HG03097 (cell line): Measurements from ENCODE around the gene TPP2.

ENCODE experiments used
- ATAC-seq: cut with Tn5 transposase; IDR thresholded peaks from one replicate; pipeline ENCODE4 v1.9.1; 2021; ENCODE audit not compliant: unreplicated experiment, low FRiP score

TPP2 gene

DNA sequence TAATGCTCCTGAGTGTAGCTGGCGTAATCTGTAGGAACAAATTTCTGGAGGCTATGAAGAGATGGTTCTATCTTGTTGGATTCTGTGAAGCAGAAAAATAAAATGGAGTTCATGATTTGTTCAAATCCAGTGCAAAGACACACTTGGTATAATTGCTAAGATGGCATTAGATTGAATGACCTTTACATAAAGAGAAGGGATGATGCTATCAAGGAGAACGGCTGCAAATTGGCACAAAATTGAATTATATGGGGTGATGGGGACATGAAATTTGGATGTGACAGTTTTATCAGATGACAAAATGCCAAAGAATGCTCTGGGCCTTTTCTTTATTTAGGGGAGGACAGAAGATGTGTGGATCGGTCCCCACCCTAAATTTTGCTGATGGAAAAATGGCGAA lies 94.1 kb downstream of the TPP2 start:
- no peak for ATAC-seq

DNA sequence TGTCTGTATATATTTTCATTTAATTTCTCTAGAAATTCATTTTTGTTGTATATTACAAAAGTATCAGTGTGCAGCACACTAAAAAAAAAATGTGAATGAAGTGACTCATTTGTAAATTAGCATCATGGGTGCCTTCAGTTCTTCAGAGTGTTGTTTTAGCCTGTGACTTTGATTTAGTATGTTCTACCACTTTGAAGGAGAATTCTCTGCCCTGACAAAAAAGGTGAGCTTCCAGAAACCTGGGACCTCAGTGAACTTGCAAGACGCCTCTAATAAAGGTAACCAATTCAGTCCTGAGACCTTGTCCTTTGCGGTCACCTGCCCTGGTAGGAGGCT lies 95.7 kb downstream of the TPP2 start:
- no peak for ATAC-seq

DNA sequence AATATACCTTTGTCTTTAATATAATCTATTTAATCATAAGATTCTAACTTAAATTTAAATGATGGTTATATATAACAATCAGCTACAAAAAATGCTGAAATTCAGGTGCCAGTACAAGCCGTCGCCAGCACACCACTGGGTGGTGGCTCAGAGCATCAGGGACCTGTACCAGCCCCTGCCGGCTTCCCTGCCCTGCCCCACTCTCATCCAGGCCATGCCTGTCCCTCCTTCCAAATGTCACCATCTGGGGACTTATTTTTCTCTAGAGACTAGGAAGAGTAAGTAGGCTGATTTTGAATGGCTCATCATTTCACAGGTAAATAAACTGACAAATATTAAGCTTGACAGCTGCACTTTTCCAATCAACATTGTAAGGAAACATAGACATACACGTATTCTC lies 96.5 kb downstream of the TPP2 start:
- no peak for ATAC-seq

DNA sequence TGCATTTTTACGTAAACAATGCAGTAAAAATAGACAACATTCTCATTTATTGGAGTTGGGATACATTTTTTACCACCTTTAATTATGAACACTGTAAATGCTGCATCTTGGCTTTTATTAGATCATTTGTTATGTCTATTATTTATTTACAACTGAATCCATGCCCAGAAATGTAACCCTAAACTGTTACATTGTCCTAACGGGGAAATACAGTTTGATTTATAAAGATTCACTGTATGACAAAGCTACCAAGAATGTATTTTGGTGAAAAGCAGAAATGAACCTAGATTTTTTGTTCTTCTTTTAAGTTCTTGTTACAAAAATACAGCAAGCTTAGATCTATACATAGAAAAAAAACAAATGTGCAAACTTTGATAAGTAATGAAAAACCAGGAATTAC lies 97.0 kb downstream of the TPP2 start:
- ATAC-seq, result no peak

DNA sequence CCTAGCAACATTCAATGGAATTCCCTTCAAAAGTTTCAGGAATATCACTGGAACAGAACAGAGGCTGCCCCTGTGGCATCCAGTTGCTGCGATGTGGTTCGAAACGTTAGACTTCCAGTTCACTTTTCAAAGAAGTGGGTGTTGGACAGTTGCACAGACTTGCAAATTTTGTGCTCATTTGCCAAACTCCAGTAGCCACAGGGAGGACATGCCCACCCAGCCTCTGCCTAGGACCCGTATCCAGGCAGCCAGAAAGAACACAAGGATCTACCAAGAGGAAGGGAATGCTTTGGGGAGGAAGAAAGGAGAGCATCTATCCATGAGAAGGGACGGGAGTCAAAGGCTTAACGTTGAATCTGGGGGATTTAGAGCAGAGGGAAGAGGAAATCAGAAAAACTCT lies 98.2 kb downstream of the TPP2 start, which contains the start of gene METTL21C:
Gene METTL21C (minus strand): TSS at position 108 of the 400 bp plus-strand sequence. CDS start 546 bp downstream, outside the sequence.
- no peak for ATAC-seq

DNA sequence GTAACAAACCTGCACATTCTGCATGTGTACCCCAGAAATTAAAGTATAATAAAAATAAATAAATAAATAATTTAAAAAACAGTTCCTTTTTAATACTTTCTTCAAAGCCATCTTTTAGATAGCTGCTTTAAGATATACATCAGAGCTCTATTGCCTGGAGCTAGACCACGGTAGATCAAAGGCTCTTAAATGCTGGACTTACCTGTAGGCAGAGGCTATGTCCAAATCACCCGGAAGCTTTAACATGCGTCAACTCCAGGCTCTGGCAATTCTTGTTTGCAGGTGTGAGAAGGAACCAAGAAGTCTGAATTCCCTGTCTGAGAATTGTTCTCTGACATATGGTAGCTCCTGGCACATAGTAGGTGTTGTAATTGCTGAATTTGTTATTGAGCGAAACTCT lies 99.7 kb downstream of the TPP2 start:
- no peak for ATAC-seq

DNA sequence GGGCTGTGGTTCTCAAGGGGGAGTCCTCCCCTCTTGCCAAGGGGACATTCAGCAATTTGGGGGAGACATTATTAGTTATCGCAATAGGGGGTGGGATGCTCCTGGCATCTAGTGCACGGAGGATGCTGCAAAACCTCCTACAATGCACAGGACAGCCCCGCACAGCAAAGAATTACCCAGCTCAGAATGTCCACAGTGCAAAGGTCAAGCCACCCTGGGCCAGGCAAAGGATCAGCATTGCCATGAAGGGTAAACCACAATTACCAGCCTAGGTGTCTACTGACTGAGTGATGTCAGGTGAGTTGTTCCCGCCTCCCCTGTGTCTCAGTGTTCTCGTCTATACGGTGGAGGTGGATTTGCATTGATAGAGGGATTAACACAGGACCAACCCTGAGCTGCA lies 100.5 kb downstream of the TPP2 start:
- no peak for ATAC-seq

DNA sequence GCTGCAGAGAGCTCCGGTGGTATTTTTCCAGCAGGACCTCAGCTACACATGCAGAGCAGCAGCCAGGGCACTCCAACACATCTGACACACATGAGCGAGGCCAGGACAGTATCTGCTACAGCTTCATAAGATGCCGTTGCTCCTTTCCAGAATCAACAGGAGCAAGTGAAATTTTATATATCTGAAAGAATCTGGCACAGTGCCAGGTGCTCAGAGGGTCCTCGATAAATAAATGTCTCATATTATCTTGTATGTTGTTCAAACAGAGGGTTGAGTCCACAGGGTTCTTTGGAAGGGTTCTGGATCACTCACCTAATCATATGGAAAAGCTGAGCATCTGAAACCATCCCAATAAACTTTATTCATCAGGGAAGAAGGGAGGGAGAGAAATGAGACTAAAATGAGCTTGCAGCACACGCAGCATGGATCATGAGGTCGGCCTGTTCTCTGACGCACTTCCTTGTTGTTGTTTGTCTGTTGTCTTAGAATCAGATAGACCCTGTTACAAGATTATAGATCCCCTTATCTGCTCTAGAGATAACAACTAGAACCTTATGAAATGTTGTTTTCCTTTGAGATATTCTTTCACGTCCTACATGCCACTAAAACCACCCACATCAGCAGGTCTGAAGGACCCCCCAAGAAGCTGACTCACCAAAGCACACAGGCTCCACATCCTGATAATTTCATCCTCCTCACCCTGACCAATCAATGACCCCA lies 101.3 kb downstream of the TPP2 start:
- ATAC-seq, result no peak

DNA sequence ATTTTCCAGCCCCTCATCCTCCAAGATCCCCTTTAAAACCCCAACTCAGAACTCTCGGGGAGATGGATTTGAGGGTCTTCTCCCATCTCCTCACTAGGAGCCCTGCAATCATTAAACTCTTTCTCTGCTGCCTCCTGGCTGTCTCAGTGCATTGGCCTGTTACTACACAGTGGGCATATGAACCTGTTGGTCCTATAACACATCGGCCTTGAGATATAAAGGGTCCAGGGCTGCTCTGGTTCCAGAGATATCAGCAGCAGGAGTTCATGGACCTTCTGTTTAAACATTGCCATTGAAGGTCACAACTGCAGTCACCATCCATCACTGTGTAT lies 101.8 kb downstream of the TPP2 start:
- no peak for ATAC-seq

DNA sequence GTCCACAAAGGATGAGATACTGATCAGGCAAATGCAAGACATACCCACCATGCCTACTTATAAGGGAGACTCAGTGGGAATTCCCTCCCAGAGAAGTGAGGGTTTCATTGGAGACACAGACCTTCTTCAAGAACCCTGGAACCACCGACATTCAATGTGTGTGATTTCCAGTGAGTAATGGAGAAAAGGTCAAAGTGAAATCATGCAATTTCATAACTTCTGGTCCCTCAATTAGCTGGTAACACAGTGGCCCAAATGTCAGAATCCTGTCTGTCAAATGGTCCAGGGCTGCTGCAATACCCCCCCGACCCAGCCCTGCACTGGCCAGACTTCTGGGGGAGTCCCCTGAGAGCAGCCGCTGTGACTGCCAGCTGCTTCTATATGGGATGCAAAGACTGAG lies 102.7 kb downstream of the TPP2 start:
- ATAC-seq, result no peak

DNA sequence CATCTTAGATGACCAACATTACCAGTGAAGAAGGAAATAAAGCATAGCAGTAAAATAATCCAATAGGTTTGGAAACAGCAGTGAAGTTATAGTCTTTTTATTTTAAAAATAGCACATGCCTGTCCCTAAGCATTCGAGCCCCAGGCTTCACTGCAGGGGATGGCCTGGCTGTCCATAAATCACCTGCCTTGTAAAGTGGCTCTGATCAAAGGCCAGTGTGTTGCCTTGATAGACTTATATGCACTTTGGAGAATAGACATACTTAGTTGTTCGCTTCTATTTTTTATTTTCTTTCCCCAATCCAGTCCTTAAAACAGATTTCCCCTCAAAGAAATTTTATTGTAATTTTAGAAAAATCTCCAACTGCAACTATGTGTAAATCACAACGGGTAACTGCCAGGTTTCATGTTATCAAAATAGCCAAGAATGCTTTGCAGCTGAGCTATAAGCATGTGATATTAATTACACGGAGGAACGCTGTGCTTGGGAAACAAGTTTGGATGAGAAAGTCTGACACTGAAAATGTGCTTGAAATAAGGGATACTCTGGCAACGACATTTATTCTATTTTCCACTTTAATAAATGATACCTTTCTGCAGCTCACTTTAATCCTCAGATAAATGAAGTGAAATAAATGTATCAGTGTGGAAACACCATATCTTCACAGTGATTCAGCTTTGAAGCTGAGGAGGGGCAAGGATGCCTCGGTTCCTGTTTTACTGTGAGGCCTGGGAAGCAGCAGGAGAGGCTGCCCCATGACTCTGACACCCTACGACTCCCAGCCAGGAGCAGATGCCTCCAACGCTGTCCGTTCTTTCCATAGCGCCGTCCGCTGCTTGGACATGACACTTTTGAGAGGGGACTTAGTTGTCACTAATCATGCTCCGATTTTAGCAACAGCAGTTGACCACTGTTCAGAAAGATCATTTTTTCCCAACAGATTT lies 103.6 kb downstream of the TPP2 start:
- no peak for ATAC-seq

DNA sequence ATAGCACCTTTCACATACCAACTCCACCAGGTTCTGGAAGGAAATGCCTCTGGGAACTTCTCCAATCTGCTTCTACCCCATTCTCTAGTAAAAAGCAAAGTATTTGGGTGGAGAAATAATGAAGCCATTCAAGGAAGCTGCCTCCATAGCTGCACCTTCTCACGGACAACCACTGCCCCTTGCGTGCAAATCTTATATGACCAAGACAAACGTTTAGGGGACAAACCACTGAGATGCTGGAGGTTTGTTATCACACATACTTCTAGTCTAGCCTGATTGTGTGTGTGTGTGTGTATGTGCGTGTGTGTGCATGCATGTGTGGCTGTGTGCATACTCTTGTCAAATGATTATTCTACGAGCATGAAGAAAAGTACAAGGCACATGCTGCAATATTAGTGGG lies 104.5 kb downstream of the TPP2 start:
- ATAC-seq, result no peak

DNA sequence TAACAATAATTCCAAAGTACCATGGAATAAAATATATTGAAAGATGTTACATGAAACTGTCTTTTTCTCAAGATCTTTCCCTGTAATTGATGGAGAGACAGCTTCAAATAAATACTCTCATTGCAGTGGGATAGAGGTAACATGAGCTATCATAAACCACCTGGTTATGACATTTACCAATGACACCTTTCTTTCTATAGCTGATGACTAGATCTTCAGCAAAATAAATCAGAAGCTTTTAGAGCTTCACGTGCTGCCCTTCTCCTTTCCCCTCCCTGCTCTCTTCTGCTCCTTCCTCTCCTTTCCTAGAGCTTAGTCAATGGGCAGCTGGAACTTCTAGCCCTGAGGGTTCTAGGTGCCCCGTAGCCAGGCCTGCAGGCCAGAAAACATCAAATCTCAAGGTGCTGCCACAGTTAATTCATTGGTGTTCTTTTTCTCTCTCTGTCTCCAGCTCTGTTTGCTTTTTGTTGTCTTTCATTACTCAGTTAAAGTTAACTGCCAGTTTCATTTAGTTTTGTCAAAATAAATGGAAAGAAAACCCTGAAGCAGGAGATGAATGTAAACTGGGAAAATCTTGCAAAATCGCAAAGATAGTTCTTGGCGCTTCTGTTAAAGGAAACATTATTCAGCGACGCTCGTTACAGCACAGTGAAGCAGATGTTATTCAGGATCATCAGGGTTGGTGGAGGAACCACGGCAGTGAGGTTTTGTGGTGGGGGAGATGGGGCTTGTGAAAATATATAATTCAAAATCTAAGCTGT lies 106.4 kb downstream of the TPP2 start:
- no peak for ATAC-seq

DNA sequence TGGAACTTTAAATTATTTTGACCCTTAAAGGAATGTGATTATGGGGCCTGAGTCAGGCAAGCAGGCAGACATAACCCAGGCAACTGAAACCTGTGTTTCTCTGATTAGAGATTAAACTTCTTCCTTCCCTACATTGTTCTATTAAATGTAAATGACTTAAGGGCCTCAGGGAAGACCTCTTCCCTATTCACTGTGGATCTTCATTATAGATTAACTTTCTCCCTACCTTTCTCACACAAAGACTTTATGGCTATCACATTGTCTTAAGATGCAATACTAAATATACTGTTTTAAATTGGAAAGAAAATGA lies 106.9 kb downstream of the TPP2 start:
- no peak for ATAC-seq

DNA sequence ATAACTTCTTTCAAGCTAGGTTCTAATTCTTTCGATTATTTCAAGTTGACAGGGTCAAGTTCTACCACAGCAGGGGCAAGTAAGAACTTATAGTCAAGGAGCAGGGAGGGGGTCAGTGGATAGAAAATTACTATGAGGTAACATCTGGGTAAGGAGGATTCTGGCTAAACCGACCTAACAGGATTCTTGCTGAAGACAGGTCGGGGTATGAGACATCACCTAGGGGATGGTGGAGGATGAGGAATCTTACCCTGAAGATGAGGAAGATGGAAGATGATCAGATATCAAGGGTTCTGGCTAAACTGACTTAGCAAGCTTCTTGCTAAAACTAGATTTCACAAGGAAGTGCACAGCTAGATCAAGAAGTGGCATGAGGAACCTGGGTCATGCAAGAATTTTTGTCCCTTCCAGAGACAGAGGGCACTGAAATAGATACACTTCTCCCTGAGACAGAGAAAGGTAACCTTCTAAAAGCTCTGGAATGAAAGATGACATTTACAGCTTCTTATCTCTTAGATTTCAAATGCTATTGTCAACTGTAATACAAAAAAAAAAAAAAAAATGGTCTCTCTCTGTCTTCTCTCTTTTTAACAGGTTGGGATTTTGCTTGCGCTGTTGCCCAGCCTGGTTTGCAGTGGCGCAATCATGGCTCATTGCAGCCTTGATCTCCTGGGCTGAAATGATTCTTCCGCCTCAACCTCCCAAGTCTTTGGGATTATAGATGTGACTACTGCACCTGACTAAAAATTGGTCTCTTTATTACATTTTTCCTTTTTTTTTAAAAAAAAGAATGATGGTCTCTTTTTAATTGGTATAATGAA lies 107.7 kb downstream of the TPP2 start:
- ATAC-seq, result no peak

DNA sequence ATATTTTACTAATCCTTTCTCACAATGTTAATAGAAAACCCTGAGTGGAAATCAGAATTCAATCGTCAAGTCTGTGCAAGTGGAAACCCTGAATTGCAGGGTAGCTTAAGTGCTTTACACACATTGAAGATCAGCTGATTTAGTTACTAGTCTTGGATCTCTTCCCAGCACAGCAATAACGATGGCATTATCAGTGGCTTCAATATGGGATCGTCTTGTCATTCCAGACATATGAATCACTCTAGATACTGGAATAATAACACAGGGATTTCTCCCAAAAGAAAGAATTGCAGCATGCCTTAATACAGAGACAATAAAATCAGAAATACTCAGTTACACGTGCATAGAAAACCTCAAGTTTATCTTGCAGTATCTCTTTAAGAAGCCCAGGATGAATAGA lies 110.7 kb downstream of the TPP2 start:
- ATAC-seq, result no peak

DNA sequence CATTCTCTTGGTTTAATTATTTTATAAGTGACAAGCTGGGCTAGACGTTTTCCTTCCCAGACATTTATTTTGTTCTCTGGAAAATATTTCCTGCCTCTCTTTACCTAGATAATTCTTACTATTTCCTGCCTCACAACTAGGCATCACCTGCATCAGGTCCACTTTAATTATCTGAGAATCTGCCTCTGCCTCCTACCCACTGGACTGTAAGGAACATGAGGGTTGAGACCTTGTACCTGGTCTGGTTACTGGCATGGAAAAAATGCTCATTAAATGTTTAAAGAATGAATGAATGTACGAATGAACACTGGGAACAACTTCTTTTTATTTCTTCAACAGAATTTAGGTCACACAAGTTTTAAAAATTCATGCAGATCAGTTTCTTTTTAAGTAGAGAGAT lies 111.4 kb downstream of the TPP2 start:
- no peak for ATAC-seq

DNA sequence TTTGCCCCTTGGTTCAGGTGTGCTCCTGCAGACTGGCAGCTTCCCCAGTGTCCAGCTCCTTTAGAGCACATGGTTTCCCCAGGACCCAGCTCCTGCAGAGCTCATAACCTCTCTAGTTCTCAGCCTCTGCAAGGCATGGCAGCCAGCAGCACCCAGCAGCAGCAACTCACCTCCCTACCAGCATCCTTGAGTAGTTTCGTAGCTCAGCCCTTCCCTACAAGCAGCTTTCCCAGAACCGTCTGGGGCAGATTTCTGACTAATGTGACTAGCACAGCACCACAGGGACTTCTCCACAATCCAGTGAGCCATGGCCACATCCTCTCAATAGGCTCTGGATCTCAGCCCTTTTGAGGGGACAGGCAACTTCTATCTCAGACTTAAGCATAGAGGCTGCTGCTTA lies 112.2 kb downstream of the TPP2 start:
- ATAC-seq, result no peak

DNA sequence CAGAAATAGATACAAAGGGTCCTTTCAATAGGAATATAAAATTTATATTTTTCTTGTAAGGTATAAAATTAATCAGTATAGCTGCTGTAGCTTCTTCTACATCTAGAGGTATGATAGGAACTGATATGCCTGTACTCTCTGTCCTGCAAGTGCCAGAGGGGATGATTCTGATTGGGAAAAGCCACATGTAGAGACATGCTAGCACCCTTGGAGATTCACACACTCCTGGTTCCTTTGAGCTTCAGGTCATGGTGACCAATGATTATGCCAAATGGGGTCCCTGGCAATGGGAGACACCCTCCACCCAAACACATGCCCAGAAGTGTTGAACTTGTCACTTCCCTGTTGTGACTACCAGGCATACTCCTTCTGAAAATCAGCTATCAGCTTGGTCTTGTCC lies 112.8 kb downstream of the TPP2 start:
- no peak for ATAC-seq

DNA sequence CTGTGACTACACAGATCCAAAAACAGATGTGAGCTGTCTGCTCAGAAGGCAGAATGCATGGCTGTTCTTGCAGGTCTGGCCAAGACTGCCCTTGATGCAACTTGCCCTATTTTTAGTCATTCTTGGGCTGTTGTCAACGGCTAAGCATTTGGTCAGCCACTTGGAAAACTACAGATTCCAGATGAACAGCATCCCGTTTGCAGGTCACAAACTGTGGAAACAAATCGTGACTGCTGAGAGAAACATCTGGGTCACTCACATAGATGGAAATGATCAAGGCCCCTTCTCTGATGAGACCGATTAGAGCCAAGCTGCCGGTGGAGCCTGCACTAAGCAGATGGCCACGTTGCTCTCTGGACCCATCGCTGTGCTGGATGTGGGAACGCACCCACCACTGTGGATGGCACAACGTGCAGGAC lies 113.5 kb downstream of the TPP2 start:
- no peak for ATAC-seq

DNA sequence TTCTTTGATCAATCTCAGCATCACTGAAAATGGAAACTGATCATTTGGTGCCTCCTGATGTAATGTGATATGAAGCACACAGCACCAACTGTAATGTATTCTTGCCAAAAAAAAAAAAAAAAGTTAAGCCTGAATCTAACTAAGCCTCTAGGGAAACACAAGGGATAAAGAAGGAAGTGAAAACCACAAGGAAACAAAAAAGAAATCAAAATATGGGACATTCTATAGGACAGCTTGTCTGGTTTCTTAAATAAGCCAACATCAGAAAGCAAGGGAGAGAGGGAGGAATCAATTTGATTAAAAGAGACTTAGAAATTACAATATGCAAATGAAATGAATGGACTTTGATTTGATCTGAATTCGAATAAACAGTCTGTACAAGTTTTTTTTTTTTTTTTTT lies 118.7 kb downstream of the TPP2 start:
- no peak for ATAC-seq
